ENCODE measurements around the gene MMRN2.
A peak's percentile ranks its signal among the peaks of the same experiment; 100 is the strongest.

The MMRN2 gene

GRCh38 chr10:86968994-86969355 lies 11.6 kb upstream of the MMRN2 start:
- peak; percentile 61 for DNase-seq

GRCh38 chr10:86968271-86968993 lies 11.0 kb upstream of the MMRN2 start, which contains the start of gene ADIRF:
TSS of gene ADIRF (plus strand) at chr10:86968482. CDS start at chr10:86968545, 63 bp downstream.
- DNase-seq: peak; percentile 70

DNA sequence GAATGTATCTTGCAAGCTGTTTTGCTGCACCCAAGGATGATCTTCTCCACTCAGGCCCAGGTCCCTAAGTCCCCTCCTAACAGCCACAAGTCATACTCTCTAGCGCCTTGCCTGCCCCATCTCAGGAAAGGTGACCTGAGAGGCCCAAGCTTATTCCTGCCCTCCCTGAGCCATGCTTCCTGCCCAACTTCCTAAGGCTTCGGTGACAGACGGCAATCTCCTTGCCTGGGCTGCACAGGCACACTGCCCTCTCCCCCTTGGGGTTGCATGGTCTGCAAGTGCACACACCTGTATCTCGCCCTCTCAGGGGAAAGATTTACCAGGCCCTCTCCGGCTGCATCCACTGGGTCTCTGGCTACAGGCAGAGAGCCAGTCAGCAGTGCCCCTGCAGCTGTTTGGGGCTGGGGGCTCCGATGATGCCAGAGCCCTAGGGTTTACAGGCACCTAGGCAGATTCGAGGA lies 10.1 kb upstream of the MMRN2 start:
- DNase-seq: peak; percentile 59

- no peak for DNase-seq
Measured at GRCh38 chr10:86965986-86966654, 8.7 kb upstream of the MMRN2 start.

DNA sequence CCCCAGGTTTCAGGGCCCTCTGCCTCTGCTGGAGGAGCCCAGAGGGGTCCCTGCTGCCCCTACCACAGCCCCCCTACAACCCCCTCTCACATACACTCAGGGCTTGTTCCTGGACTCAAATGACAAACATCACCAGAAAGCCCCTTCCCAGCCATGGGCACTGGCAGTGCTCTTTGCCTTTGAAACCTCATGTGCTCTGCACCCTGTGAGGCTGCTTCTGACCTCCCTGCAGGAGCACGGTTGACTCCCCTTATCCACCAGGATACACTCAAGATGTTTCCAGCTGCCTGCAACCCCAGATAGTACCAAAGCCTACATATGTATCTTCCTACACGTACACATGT lies 7.4 kb upstream of the MMRN2 start:
- no peak for DNase-seq

- peak; percentile 49 for DNase-seq
Measured at GRCh38 chr10:86964061-86964846, 6.8 kb upstream of the MMRN2 start.

GRCh38 chr10:86963341-86963919 lies 6.0 kb upstream of the MMRN2 start:
- peak; percentile 47 for DNase-seq

DNA sequence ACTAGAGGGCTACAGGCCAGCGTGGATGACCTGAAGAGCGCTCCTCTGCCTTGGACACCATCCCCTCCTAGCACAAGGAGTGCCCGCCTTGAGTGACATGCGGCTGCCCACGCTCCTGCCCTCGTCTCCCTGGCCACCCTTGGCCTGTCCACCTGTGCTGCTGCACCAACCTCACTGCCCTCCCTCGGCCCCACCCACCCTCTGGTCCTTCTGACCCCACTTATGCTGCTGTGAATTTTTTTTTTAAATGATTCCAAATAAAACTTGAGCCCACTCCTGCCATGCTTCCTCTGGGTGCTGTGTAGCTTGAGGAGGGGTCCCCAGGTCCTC lies 5.5 kb upstream of the MMRN2 start:
- DNase-seq: no peak

DNA sequence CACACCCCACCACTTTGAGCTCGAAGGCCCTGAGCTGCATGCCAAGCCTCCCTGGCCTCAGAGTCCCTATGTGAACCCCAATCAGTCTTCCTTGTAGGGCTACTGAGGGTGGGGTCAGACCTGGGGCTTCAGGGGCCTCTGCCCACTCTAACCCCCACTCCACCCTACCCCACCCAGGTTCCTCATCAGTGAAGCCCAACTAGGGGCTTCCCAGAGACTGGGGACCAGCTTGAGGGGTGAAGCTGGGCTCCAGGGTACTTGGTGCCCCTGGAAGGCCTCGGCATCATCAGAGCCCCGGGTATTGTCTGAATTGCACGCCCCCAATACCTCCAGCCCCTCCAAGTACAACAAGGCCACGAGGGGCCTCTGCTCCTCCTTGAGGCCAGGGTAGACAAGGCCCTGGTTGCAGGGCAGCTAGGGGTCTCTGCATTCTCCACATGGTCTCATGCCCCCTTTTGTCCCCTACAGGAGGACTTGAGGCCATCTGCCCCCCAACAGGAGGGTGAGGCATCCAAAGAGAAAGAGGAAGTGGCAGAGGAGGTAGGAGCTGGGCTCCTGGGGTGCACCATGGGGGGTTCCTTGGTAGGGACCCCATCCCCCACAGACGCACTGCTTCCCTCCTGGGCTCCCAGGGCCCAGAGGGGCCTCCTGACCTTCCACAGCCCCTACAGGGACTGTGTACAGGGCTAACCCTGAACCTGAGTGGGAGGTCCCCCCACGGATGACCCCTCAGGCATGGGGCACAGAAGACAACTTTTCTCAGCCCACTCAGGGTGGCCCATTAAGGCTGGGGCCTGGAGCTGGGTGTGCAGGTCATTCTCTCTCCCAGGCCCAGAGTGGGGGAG lies 4.9 kb upstream of the MMRN2 start:
- peak; percentile 53 for DNase-seq

GRCh38 chr10:86961481-86962091 lies 4.2 kb upstream of the MMRN2 start:
- DNase-seq: peak; percentile 49

- DNase-seq: no peak
Measured at GRCh38 chr10:86960863-86961434, 3.5 kb upstream of the MMRN2 start.

DNA sequence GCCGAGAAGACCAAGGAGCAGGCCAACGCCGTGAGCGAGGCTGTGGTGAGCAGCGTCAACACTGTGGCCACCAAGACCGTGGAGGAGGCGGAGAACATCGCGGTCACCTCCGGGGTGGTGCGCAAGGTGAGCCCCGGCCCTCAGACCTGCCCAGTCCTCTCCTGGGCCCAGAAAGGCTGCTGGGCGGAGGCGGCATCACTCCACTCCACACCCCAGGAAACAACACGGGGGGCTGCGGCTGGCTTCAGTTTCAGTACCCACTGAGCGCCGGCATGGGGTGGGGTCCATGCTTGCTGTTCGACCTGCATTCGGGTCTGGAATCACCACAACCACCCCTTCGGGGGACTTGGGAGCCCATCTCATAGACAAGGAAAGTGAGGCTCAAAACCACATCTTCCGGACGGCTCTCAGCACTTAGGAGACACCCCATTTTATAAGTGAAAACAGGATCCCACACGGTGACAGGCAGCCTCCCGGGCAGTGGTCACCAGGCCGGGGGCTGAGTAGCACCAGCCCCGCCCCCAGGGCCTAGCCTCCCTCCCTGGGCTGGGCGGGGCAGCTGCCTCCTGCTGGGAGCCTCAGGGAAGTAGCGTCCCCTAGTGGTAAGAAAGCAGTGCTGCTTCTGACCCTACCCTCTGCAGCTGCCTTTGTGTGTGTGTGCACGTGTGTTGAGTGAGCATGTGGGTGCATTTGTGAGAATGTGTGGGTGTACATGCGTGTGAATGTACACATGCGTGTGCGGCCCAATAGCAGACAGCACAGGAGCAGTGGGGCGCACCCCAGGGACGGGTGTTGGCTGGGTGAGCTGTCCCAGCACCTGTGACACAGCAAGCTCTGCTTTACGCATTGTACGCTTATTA lies 2.8 kb upstream of the MMRN2 start:
- DNase-seq: no peak

DNA sequence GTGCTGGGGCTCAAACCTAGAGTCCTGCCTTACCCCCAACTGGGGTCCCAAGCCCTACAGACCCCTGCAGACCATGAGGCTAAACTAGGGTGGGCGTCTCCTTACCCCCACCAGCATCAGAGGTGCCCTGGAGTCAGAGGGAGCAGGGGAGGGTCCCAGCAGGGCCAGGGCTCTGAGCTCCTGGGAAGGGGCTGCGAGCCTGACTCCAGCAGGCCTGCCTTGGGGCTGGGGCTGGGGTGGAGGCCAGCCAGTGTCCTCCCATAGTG lies 2.3 kb upstream of the MMRN2 start:
- DNase-seq: no peak

DNA sequence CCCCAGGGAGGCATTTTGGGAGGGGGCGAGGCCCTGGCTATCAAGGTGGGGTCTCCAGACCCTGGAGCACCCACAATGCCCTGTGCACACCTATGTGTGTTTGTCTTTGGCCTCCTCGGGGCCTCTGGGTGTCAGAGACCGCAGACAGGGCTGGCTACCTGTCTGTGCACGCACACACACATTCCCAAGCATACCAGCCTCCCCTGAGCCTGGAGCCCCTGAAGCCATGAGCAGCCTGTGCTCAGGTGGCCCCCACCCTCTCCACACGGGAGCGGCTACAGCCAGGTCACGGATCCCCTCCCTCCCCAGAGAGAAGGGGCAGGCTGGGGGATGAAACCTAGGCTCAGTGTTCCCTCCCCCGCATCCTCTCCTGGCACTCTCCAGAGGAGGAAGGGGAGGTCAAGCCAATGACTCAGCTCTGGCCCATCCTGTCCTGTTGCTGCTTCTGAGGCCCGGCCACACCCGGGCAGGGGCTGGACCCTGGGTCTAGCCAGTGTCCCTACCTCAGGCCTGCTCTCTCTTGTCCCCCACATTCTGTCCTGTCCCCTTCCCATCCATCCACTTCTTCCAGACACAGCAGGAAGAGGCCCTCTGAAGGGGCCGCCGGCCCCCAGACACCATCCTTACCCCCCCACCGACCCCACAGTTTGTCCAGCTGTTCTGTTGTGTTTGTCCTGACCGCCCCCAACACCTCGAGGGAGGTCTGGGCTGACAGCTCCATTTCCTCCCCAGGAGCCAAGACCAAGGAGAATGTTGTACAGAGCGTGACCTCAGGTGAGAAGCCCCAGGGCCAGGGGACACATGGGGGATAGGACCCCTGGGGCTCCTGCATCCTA lies 1.7 kb upstream of the MMRN2 start:
- no peak for DNase-seq

DNA sequence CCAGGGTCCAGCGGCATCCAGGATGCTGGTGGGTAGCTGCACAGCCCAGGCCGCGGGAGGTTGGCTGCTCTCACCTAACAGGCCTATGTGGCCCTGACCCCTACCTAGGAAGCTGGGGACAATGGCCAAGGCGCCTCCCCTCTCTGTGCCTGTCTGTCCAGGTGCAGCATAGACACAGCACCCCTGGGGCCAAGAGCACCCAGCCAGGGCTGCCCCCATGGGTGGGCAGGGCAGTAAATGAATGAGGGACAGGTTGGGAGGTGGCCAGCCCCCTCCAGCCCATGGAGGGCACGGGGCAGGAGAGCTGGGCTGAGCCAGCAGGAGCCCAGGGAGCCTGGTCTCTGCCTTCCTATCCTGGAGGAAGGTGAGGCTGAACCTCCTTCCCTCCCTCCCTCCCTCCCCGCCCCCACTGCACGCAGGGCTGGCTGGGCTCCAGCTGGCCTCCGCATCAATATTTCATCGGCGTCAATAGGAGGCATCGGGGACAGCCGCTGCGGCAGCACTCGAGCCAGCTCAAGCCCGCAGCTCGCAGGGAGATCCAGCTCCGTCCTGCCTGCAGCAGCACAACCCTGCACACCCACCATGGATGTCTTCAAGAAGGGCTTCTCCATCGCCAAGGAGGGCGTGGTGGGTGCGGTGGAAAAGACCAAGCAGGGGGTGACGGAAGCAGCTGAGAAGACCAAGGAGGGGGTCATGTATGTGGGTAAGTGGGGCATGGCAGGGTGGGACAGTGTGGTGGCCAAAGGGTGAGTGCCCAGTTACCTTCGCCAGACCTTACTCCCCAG lies 893 bp upstream of the MMRN2 start, which contains the start of gene SNCG:
SNCG (plus strand) TSS at position 484 of the 785 bp plus-strand sequence; CDS start at position 583, 99 bp downstream.
- DNase-seq: no peak

- DNase-seq: no peak
Measured at GRCh38 chr10:86956848-86957448, 467 bp downstream of the MMRN2 start.

DNA sequence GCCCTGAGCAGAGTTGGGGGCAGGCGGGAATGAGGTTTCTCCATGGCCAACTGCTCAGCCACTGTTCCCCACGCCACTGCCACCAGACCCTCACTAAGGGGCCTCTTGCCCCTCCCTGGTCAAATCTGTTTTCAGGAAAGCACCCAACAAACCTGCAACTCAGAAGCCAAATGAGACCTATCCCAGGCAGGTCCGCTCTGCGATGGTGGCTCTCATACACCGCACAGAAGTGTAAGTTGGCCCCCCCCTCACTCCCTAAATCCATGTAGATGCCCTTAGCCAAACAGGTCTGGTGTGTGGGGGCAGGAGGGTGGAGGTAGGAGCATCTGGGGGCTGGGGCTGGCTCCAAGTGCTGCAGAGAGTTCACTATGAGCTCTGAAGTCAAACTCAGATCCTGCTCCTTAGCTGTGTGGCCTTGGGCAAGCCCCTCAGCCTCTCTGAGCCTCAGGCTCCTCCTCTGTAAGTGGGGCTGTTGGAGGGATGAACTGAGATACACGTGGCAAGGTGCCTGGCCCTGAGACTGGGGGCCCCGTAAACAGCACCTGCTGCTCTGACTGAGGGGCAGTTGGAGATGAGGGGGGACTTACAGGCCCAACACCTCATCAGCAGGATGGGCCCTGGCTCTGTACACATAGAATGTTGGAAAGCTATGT lies 1.1 kb downstream of the MMRN2 start:
- no peak for DNase-seq
